COLO829 (cell line): Measurements from ENCODE around the gene DCTN4.

Experiments
- DNase-seq: peaks from one replicate; pipeline ENCODE4 v3.0.0; 2012; ENCODE audit warnings: low spot score

DCTN4 gene

GRCh38 chr5:150738862-150739261 lies 20.0 kb downstream of the DCTN4 start:
- DNase-seq: no peak

GRCh38 chr5:150734579-150735384 lies 24.0 kb downstream of the DCTN4 start:
- no peak for DNase-seq

- DNase-seq: no peak
Measured at GRCh38 chr5:150731669-150732242, 27.1 kb downstream of the DCTN4 start.

- no peak for DNase-seq
Measured at GRCh38 chr5:150729859-150730258, 29.0 kb downstream of the DCTN4 start.

GRCh38 chr5:150723845-150724244 lies 35.0 kb downstream of the DCTN4 start:
- DNase-seq: no peak

GRCh38 chr5:150710165-150710564 lies 48.7 kb downstream of the DCTN4 start:
- DNase-seq: no peak

- no peak for DNase-seq
Measured at GRCh38 chr5:150706776-150707390, 51.9 kb downstream of the DCTN4 start.

- DNase-seq: no peak
Measured at GRCh38 chr5:150703762-150704161, 55.1 kb downstream of the DCTN4 start.

- peak; percentile 45 for DNase-seq
Measured at GRCh38 chr5:150700594-150701377, 58.0 kb downstream of the DCTN4 start, which contains the start of gene RBM22. RBM22 (minus strand) TSS chr5:150701062; CDS start chr5:150700985, 77 bp downstream.

- no peak for DNase-seq
Measured at GRCh38 chr5:150700246-150700593, 58.6 kb downstream of the DCTN4 start.

GRCh38 chr5:150694612-150695011 lies 64.2 kb downstream of the DCTN4 start:
- DNase-seq: no peak

- DNase-seq: no peak
Measured at GRCh38 chr5:150692276-150692675, 66.5 kb downstream of the DCTN4 start.

GRCh38 chr5:150690760-150691159 lies 68.1 kb downstream of the DCTN4 start:
- DNase-seq: no peak

- no peak for DNase-seq
Measured at GRCh38 chr5:150689120-150689519, 69.7 kb downstream of the DCTN4 start.

GRCh38 chr5:150676578-150676977 lies 82.2 kb downstream of the DCTN4 start:
- no peak for DNase-seq

GRCh38 chr5:150675069-150675468 lies 83.7 kb downstream of the DCTN4 start:
- DNase-seq: no peak

- no peak for DNase-seq
Measured at GRCh38 chr5:150674341-150674821, 84.4 kb downstream of the DCTN4 start.

- no peak for DNase-seq
Measured at GRCh38 chr5:150672884-150673275, 85.9 kb downstream of the DCTN4 start.

- DNase-seq: no peak
Measured at GRCh38 chr5:150672237-150672883, 86.5 kb downstream of the DCTN4 start.

GRCh38 chr5:150671509-150672236 lies 87.1 kb downstream of the DCTN4 start:
- DNase-seq: no peak

GRCh38 chr5:150670948-150671310 lies 87.9 kb downstream of the DCTN4 start:
- DNase-seq: no peak
